ENCODE measurements around the gene ZNF22.
"Not testable (repeated sequence)": the region's sequence is repeated elsewhere in the genome, so short reads cannot be mapped to it uniquely, and the experiment has no call there.

Gene ZNF22

DNA sequence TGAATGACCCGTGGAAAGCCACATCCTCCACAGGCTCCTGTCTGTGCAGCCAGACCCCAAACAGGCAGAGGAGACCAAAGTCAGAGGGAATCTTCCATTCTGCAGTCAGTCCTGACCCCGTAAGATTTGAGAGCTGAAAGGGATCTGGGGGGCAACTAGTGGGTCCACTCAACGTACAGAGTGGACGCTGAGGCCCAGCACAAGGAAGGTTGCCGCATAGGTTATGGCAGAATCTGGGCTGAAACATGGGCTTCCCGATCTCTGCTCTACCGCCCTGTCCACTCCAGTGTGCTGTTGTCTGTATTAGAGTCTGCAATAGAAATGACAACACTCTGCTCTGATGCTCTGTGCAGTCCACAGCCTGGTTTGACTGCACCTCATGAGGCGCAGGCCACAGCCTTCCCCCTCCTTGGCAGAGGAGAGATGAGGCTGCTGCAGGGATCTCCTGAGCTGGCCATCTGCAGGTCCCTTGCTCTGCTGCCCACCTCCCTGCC, 7.9 kb upstream of the ZNF22 start:
- no peak for DNase-seq

DNA sequence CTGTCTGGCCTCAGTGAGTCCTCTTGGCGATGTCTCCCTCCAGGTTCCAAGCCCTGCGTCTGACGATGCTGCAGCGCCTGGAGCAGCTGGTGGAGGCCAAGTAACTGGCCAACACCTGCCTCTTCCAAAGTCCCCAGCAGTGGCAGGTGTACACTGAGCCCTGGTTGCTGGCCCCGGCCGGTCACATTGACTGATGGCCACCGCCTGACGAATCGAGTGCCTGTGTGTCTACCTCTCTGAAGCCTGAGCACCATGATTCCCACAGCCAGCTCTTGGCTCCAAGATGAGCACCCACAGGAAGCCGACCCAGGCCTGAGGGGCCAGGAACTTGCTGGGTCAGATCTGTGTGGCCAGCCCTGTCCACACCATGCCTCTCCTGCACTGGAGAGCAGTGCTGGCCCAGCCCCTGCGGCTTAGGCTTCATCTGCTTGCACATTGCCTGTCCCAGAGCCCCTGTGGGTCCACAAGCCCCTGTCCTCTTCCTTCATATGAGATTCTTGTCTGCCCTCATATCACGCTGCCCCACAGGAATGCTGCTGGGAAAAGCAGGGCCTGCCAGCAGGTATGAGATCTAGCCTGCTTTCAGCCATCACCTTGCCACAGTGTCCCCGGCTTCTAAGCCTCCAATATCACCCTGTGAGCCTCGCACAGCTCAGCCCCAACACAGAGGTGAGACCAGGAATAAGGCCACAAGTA, 7.3 kb upstream of the ZNF22 start:
- no peak for DNase-seq

DNA sequence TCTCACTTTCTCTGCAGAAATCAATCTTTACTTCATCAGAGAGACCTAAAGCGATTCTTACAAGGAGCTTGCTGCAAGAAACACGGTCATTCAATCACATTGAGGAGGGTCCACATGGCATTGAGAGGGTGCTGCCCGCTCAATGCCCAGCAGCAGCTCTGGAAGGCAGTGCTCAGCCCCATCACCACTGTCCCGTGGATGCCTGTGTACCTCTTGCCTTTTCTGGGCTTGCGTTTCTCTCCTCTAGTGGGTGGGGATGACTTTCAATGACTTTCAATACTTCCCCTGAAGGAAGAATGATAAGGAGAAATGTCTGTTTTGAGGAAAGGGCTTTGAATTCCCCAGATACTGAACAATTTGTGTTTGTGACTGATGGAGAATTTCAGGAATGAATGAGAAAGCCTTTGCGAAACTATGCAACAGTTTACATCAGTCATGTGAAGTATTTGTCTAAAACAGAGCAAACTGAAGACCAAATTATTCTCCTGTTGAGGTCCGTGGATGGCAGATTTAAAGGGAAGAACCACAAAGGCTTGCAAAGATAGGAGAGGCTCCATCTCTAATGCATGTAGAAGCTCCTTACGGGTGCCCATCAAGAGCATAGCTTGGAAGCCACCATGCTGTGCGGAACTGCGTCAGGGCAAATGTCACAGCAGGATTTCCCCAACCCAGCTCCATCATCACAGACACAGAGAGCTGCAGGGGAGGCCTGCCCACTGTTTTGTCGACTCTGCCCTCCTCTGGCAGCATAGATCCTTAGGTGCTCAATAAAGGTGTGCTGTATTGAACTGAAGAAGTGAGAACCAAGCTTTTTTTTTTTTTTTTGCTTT, 6.6 kb upstream of the ZNF22 start:
- DNase-seq: no peak

DNA sequence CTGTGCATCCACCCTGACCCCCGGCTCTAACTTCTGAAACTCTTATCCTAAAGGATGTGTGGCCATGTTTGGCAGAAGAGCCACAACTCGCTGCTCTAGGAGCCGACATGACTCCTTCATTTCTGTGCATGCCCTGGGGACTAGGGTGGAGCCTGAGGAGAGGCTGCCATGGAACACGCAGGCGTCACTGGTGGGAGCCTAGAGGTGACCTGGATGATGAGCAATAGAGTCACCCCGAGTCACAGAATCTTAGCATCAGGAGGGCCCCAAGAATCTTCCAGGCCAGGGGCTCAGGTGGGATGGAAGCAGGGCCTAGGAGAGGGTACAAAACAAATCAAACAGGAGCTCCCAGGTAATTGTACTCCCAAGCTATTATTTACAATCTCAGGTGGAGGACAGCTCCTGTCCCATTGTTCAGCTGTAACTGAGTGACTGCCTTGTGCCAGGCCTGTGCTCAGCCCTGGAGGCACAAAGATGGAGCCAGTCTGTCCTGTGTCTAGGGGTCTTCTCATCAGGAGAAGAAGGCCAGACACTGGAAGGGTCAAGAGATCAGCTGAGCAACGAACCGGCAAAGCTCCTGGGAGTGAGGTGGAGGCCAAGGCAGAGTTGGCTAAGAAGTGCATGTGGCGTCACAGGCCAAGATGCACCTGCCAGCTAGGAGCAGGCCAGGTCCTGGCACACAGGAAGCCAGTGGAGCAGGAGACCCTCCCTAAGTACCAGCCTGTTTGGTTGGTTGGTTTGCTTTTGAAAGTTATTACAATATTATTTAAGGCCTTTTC, 5.8 kb upstream of the ZNF22 start:
- DNase-seq: no peak

DNA sequence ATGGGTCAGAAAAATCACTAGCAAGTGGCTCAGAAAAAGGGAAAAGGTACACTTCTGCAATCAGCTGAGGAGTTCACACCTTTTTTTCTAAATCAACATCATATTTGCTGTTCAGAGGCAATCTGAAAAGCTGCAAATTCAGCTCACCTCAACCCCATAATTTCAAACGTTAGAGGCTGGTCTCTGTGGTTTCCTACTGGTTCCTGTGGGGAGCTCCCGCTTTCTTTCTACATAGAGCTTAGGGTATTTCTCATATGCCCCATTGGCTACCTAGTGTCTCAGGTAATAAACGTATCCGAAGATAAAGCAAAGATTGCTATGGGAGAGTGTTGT, 5.2 kb upstream of the ZNF22 start:
- DNase-seq: no peak

DNA sequence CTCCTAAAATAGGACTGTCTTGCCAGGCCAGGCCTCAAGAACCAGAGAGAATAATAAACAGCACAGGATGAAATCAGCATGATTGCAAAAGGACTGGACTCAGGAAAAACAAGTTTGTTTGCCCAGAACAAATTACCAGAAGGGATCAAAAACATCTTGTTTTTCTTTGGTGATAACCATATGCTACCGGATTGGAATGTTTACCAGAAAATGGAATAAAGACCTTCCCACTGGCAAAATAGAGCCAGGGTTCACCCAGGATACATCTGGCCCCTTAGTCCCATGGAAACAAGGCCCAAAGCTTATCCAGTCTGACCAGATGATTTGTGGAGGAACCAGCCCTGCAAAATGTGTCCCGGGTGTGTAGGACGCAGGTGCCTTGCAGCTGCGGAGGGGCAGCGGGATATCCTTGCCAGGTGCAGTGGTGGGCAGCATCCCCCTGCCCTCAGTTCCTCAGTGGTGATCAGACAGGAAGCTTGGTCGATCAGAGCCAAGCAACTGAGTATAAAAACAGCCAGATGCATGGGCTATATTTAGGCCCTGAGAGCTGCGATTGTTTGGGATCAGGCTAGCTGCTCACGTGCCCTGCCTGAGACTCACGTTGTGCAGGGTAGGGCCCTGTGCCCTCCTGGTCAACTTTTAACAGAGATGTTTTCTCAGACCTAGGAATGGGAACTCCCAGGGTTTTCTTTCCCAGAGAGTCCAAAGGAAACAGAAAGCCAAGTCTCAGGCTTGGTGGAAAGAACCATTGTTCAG, 4.6 kb upstream of the ZNF22 start:
- DNase-seq: no peak

DNA sequence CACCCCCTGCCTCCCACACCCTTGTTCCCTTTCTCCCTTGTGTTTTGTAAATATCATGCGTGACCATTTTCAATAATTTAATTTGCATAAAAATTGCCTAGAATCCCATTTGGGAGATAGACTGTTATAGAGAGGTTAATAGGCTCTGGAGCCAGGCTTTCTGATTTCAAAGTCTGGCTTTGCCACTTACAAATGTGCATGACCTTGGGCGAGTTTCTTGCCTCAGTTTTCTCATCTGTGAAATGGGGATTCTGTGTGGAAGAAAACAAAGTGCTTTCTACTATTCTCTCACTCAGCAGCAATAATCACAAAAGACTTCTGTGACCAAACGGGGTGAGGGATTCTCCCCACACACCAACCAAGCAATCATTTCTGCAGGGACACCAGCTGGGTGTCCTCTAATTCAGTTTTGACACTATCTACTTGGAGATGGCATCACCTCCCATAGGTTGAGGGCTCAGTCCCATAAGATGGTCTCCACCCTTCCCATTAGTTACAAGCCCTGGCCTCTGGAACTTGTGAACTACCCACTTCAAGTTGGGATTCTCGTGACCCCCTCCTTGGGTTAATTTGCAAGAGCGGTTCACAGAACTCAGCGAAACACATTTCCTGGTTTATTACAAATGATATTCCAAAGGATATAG, 3.5 kb upstream of the ZNF22 start:
- DNase-seq: no peak

DNA sequence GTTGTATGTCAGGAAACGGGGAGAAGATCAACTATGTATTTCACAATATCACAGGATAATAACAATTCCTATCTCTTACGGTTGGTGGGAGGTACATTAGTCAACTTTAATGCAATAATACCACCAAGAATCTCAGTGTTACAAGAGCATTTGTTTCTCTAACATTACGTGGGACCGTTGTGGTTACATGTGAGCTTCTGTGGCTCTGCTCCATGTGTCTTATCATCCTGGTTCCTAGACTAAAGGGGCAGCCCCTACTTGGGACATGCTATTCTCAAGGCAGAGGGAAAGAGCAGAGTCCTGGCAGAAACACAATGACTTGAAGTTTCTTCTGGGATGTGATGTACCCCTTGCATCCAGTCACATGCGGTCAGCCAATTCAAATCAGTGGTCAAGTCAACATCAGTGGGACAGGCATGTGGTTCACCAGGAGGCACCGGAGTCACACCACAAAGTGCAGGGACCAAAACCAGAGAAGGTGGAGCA, 2.5 kb upstream of the ZNF22 start:
- no peak for DNase-seq

DNA sequence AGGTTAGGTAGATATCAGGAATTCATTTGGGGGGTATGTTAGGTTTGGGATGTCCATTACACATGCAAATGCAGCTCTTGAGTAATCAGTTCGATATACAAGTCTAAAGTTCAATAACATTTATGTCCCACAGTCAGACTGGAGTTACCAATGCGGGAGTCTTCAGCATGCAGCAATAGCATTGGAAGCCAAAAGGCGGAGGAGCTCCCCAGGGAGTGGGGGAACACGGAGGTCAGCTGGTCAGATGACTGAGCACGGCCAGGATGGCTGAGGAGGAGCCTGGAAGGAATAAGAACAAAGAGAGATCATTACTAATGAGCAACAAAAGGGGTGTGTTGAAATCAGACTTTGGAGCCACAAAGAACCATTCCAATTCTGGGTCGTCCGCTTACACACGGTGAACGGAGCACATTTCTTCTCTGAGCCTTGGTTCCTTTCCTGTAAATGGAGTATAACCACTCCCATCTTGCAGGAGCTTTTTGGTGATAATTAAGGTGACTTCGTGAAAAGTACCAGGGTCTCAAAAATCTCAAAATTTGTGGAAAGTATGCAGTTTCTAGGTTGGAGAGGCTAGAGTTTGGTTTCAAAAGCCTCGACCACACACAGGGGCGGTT, 478 bp upstream of the ZNF22 start:
- DNase-seq: no peak

DNA sequence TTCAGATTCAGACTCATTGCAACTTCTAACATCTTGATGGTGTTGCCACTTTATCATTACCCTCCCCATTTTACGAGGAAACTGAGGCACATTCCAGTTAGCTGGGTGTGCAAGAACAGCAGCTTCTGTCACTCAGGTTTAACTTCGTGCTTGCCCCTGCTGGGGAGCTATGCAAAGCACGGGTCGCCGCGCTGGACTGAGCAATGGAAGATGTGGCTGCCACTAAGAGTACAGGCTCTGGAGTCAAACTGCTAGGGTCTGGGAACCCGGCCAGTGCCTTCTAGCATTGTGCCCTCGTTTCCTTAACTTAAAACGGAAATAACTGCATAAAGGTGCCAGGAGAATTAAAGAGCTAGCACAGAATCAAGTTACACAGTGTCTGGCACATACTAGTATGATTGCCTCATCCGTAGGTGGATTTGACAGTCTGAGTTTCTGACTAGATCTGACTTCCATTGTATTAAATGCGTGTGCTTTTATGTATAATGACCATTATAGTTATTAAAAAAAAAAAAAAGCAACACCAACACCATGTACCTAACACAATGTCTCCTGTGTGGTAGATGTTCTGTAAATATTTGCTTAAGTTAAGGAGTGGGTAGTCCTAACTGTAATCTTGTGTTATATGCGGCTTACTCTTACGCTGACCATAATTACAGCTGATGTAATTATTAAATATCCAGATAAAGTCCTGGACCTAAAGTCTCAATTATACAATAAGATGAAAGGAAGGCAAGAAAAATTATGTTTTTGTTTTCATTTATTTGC, 842 bp downstream of the ZNF22 start:
- peak; percentile 61 for DNase-seq

DNA sequence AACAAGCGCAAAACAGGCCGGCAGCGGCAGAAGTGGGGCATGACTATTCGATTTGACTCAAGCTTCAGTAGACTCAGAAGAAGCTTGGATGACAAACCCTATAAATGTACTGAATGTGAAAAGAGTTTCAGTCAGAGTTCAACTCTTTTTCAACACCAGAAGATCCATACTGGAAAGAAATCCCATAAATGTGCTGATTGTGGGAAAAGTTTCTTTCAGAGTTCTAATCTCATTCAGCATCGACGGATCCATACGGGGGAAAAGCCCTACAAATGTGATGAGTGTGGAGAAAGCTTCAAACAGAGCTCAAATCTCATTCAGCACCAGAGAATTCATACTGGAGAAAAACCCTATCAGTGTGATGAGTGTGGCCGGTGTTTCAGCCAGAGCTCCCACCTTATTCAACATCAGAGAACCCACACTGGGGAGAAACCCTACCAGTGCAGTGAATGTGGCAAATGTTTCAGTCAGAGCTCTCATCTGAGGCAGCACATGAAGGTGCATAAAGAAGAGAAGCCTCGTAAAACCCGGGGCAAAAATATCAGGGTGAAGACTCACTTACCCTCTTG, 2.8 kb downstream of the ZNF22 start:
- DNase-seq: no peak

DNA sequence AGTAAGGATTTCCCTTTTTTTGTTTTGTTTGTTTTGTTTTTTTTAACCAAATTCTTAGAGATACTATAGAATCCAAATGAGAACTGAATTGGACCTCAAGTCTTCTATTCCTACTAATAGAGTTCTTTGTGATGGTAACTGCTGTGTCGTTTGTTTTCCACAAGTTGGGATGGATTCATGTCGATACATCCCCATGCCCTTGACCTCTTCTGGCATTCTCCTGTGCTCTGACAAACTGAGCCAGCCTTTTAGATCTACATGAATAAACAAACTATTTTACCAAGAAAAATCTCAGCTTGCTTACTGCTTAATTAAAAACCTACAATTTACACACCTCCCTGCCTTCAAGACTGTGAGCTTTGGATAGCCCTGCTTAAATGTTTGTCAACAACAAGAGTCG, 3.9 kb downstream of the ZNF22 start:
- DNase-seq: no peak

DNA sequence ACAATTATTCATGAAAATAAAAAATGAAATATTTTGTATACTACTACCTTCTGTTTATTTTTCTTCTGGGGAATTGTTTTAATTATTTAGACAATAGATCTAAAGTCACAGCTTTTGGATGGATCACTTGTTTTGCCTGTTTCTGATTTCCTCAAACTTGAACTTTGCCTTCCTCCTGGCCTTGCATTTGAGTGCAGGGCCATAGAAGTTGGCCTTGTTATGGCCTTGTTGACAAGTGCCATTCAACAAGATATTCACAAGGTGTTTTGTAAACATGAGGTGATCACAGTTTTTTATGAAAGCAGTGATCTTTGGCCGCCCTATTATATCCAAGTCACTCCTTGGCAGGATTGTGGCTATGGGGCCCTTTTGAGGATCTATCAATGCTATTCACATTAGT, 4.6 kb downstream of the ZNF22 start:
- no peak for DNase-seq

DNA sequence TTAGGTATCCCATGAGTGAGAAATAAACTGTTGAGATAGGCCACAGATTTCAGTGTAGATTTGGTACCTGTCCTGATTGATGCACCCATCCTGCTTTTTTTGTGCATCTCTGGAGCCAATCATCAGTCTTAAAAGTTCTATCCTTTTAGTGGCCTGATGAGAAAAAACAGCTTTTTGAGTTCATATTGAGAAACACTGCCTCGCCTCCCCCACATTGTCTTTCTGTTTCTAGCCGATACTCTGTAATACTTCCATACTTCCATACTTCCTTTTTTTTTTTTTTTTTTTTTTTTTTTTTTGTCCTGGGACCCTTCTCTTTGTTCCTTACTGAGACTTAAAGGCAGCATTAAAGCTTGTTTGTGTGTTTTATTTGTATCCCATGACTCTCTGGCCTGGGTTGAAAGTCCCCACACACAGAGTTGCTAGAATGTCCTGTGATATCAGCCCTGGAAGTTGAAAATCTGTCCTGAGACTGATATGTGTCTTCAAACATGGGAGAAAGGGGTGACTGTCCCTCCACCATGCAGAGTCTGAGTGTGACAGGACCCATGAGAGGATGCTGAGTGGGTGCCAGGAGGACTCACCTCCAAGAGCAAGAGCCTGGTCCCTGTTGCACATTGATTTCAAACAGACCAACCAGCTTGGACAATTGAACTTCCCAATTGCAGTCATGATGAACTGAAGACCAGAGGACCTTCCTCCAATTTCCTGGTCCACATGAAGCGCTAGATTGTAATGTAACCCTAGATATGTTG, 5.7 kb downstream of the ZNF22 start:
- DNase-seq: no peak

DNA sequence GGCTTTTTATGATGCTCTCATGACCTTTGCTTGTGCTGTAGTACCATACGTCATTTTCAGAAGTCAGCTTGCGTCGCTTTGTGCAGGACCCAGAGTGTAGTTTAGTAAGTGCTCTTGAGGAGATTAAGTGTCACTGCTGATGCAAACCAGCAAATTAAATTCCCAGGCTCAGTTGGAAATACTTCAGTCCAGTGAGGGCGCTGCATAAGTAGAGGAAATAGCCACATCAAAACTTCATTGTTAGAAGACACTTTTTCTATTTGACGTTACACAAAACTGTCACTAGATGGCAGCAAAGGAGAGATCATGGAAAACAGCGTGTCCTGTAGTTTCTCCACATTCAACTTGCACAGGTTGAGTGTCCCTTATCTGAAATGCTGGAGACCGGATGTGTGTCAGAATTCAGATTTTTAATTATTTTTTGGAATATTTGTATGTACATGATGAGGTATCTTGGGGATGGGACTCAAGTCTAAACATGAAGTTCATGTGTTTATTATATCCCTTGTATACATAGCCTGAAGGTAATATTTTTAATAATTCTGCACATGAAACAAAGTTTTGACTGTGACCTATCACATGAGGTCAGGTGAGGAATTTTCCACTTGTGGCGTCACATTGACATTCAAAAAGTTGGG, 7.9 kb downstream of the ZNF22 start:
- DNase-seq: no peak

DNA sequence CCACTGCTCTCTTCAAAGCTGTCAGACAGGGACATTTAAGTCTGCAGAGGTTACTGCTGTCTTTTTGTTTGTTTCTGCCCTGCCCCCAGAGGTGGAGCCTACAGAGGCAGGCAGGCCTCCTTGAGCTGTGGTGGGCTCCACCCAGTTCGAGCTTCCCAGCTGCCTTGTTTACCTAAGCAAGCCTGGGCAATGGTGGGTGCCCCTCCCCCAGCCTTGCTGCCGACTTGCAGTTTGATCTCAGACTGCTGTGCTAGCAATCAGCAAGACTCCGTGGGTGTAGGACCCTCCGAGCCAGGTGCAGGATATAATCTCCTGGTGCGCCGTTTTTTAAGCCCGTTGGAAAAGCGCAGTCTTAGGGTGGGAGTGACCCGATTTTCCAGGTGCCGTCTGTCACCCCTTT, 13.8 kb downstream of the ZNF22 start:
- not testable (repeated sequence) for DNase-seq

DNA sequence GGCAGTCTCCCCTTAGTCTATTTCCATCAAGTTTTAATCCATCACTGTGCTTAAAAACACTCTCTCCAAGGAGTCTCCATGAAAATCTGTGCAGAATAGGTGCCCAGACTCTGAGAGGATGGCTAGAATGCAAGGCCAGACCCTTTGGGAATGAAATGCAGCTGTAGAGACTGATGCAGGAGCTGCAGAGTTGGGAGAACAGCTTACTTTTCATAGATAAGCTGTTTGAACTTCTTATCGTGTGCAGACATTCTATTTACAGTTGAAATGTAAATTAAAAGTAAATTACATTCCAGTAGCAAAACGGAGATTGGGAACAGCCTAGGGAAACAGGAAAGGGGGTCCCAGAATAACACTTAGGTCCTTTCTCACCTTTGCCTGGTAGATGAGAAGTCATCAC, 14.9 kb downstream of the ZNF22 start:
- no peak for DNase-seq

DNA sequence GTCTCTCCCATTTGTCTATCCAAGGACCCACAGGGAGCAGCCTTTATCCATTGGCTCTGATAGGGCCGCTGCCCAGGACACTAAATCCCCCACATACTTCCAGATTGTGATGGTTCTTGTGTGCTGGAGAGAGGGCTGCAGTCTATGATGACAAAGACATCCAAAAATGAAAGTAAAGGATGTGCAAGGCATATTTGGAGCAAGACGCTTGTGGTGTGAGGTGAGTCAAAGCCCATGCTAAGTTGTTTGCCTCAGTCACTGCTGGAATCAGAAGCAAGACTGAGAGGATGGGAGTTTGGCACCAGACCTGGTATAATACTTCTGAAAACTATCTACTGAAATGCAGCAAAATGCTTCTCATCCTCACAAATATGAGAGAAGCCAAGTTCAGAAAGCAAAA, 22.7 kb downstream of the ZNF22 start:
- no peak for DNase-seq

DNA sequence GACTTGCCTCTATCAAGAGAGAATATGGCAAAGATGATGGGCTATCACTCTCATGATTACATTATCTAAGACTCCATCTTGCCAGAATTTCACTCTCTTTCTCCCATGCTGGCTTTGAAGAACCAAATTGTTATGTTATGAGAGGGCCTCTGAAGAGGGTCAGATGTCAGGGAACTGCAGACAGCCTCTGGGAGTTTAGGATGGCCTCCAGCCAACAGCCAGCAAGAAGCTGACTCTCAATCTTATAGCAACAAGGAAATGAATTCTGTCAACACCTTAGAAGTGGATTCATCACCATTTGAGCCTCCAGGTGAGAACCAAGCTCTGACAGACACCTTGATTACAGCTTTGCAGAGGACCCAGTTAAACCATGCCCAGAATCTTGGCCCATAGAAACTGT, 33.6 kb downstream of the ZNF22 start:
- DNase-seq: no peak

All from stimulated activated CD4-positive, alpha-beta T cell treated with anti-CD3 and anti-CD28 coated beads, Interleukin-1b, Interleukin-23, amount 100 ng/mL, for 48 hours (primary cell).